Measurements from ENCODE around the gene SH3D21. TPM values are rescaled to one million over a fixed set of nuclear protein-coding genes. Genes with fewer than 3 reads are reported as not detected.

The SH3D21 gene
- total and polyA plus RNA-seq, 7 donors, result 0.16 to 7.4 (median 1.8) TPM

- Histone ChIP-seq H3K36me3 (no peaks in the 10 kb centered on the region), H3K9me3 (no peaks in the 10 kb centered on the region), H3K27me3 (no peaks in the 10 kb centered on the region), H3K4me1 (peaks cover 0 to 5% (median 0%) of the 10 kb centered on the region in 4 donors), H3K27ac (no peak overlapping the region), H3K4me3 (no peak overlapping the region)
- intact Hi-C loops (cut with DNase I), result no loop called here
- no peak for DNase-seq
- WGBS, 2 donors, result 94 to 95% methylated on average over 15 of the region's 15 CpGs
- TF ChIP-seq EP300 (IDR thresholded peaks at IDR 0.05), result no peak
- TF ChIP-seq POLR2AphosphoS5 (IDR thresholded peaks at IDR 0.05), result no peak
- TF ChIP-seq, protein P1, sequence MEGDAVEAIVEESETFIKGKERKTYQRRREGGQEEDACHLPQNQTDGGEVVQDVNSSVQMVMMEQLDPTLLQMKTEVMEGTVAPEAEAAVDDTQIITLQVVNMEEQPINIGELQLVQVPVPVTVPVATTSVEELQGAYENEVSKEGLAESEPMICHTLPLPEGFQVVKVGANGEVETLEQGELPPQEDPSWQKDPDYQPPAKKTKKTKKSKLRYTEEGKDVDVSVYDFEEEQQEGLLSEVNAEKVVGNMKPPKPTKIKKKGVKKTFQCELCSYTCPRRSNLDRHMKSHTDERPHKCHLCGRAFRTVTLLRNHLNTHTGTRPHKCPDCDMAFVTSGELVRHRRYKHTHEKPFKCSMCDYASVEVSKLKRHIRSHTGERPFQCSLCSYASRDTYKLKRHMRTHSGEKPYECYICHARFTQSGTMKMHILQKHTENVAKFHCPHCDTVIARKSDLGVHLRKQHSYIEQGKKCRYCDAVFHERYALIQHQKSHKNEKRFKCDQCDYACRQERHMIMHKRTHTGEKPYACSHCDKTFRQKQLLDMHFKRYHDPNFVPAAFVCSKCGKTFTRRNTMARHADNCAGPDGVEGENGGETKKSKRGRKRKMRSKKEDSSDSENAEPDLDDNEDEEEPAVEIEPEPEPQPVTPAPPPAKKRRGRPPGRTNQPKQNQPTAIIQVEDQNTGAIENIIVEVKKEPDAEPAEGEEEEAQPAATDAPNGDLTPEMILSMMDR (IDR thresholded peaks at IDR 0.05), result no peak
- TF ChIP-seq POLR2A (IDR thresholded peaks at IDR 0.05), result no peak
These were observed 24.8 kb downstream of the SH3D21 start for GRCh38 chr1:36330940-36331339.

GRCh38 chr1:36337830-36338229 is 31.7 kb downstream of the SH3D21 start:
- no peak overlapping the region for H3K27ac ChIP-seq
- H3K9me3 ChIP-seq, result no peaks in the 10 kb centered on the region
- peaks cover 0 to 34% (median 11%) of the 10 kb centered on the region in 4 donors for H3K36me3 ChIP-seq
- no peaks in the 10 kb centered on the region for H3K27me3 ChIP-seq
- no peak for DNase-seq
- no peak overlapping the region for H3K4me3 ChIP-seq
- H3K4me1 ChIP-seq, result peaks cover 0 to under 1% (median 0%) of the 10 kb centered on the region in 4 donors
- no peak for TF ChIP-seq EP300 (IDR thresholded peaks at IDR 0.05)
- TF ChIP-seq, protein P1 (IDR thresholded peaks at IDR 0.05), result no peak
- TF ChIP-seq POLR2A (IDR thresholded peaks at IDR 0.05), result no peak
- no peak for TF ChIP-seq POLR2AphosphoS5 (IDR thresholded peaks at IDR 0.05)
- intact Hi-C loops (cut with DNase I), result no loop called here
- 85 to 87% methylated on average over 6 of the region's 6 CpGs for WGBS, 2 donors

DNA sequence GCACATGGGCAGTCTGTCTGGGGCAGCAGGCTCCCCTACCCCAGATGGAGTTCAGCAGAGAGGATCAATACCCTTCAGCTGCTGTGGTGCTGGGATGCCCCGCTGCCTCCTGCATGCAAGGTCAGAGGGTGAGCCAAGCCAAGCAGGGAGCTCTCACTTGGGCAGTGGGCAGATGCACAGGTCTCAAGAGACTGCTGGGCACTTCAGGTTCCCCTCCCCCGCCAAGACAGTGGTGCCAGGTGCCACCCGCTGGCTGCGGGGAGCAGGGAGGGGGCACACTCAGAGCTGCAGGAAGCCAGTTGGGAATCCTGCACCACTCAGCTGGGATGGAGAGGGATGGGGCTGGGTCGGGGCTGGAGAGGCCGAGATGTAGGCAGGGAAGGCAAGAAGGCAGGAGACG is 33.0 kb downstream of the SH3D21 start:
- Histone ChIP-seq H3K27ac (no peak overlapping the region), H3K4me3 (no peak overlapping the region), H3K27me3 (no peaks in the 10 kb centered on the region), H3K4me1 (peaks cover 0 to 6% (median 2%) of the 10 kb centered on the region in 4 donors), H3K36me3 (peaks cover 7 to 45% (median 16%) of the 10 kb centered on the region in 4 donors), H3K9me3 (no peaks in the 10 kb centered on the region)
- TF ChIP-seq POLR2A (IDR thresholded peaks at IDR 0.05) (no peak), EP300 (IDR thresholded peaks at IDR 0.05) (no peak), POLR2AphosphoS5 (IDR thresholded peaks at IDR 0.05) (no peak)
- TF ChIP-seq, protein P1 (IDR thresholded peaks at IDR 0.05), result no peak
- intact Hi-C loops (cut with DNase I), result no loop called here
- DNase-seq, result no peak
- WGBS, 2 donors, result 83 to 88% methylated on average over 7 of the region's 7 CpGs

DNA sequence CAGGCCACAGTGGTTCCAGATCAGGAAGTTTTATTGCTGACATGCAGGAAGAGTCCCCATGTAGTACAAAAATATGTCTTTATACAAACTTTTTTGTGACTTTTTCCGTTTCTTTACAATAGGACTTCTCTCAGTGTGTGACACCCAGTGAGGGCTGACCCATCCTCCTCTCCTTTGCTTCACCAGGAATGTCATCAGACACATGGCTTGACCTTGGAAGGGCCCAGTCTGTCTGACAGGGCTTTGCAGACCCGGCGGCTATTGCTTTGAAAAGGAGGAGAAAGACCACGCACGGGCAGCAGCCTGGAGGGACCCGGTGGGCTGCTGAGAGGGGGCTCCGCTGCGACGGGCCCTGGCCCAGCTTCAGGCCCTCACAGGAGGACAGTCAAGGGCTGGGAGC is 33.4 kb downstream of the SH3D21 start:
- no peak overlapping the region for H3K4me3 ChIP-seq
- WGBS, 2 donors, result 91% methylated on average over 9 of the region's 9 CpGs

More for the DNA sequence above, 33.4 kb downstream of the SH3D21 start:
- intact Hi-C loops (cut with DNase I), result no loop called here
- no peaks in the 10 kb centered on the region for H3K27me3 ChIP-seq
- no peaks in the 10 kb centered on the region for H3K9me3 ChIP-seq
- H3K4me1 ChIP-seq, result peaks cover 0 to 6% (median 2%) of the 10 kb centered on the region in 4 donors
- no peak overlapping the region for H3K27ac ChIP-seq
- H3K36me3 ChIP-seq, result peaks cover 10 to 49% (median 18%) of the 10 kb centered on the region in 4 donors
- no peak for DNase-seq
- TF ChIP-seq POLR2A (IDR thresholded peaks at IDR 0.05) (no peak), POLR2AphosphoS5 (IDR thresholded peaks at IDR 0.05) (no peak), EP300 (IDR thresholded peaks at IDR 0.05) (no peak)
- TF ChIP-seq, protein P1 (IDR thresholded peaks at IDR 0.05), result no peak

Data from sigmoid colon (tissue), 7 donors.